GM23338 (cell line): ENCODE data around the gene MPO. TPM values are rescaled to one million over a fixed set of nuclear protein-coding genes. Genes with fewer than 3 reads are reported as not detected.

ENCODE experiments used
- CREB1 ChIP-seq: fragments of 250-450 bp; sonication (Bioruptor Pico); IDR thresholded peaks from 2 replicates; pipeline ENCODE4 v1.5.0; 2020; ENCODE audit warnings: low read depth, mild to moderate bottlenecking, moderate library complexity
- CTCF ChIP-seq, 2 experiments: fragments of 200-600 bp in 1 of 2; sonication (generic) in 1 of 2; conservative IDR thresholded peaks; 2 replicates each; pipeline versions ENCODE4 v1.5.1 to v1.6.1; 2016 to 2017; ENCODE audit warnings: antibody characterized with exemption in 2 of 2, low read depth in 2 of 2, mild to moderate bottlenecking in 2 of 2, moderate library complexity in 1 of 2
- EZH2 ChIP-seq: fragments of 200-600 bp; sonication (generic); IDR thresholded peaks from one replicate; pipeline ENCODE4 v1.8.0; 2017; ENCODE audit warnings: antibody characterized with exemption, mild to moderate bottlenecking, low read depth; ENCODE audit not compliant: unreplicated experiment
- JUNB ChIP-seq: IDR thresholded peaks from one replicate; pipeline ENCODE4 v1.6.1; 2016; ENCODE audit warnings: antibody characterized with exemption; ENCODE audit not compliant: unreplicated experiment
- NANOG ChIP-seq: IDR thresholded peaks from 2 replicates; pipeline ENCODE4 v1.6.1; 2016; ENCODE audit warnings: antibody characterized with exemption, borderline replicate concordance
- REST ChIP-seq: IDR thresholded peaks from one replicate; pipeline ENCODE4 v1.6.1; 2018; ENCODE audit warnings: antibody characterized with exemption; ENCODE audit not compliant: unreplicated experiment
- STAT1 ChIP-seq: IDR thresholded peaks from one replicate; pipeline ENCODE4 v1.6.1; 2016; ENCODE audit warnings: antibody characterized with exemption; ENCODE audit not compliant: unreplicated experiment
- ZNF331 ChIP-seq: fragments of 250-450 bp; sonication (Bioruptor Pico); IDR thresholded peaks from 2 replicates; pipeline ENCODE4 v1.5.0; 2020; ENCODE audit warnings: low read depth, mild to moderate bottlenecking, moderate library complexity
- ZNF462 ChIP-seq: fragments of 250-450 bp; sonication (Bioruptor Pico); IDR thresholded peaks from 2 replicates; pipeline ENCODE4 v1.5.0; 2020; ENCODE audit warnings: mild to moderate bottlenecking, moderate library complexity
- polyA plus RNA-seq: library from polyadenylated mRNA; unstranded; fragments of >200 nt; fragmentation: Nextera tagmentation; extraction: Ambion mirVana; gene quantifications from 2 replicates; pipeline ENCODE4 v1.2.1, GENCODE V29; 2016
- total RNA-seq: library from RNA; depleted of rRNA; stranded (reverse); fragments of >200 nt; shearing (Covaris generic); gene quantifications from 2 replicates; pipeline ENCODE4 v1.2.3, GENCODE V29; 2014

MPO gene
- total and polyA plus RNA-seq, 2 experiments from 2014 or later, result 0.08 TPM; not detected in 1

GRCh38 chr17:58310511-58311428 lies 30.0 kb upstream of the MPO start (continued):
- no peak for TF ChIP-seq ZNF462 (CRISPR knock-in tag)
- no peak for TF ChIP-seq CTCF (conservative IDR thresholded peaks at IDR 0.05; ENCODE audit: low read depth in 2 of 2)
- no peak for TF ChIP-seq JUNB
- TF ChIP-seq STAT1, result no peak
- TF ChIP-seq ZNF331 (CRISPR knock-in tag), result no peak
- TF ChIP-seq EZH2, result no peak
- TF ChIP-seq REST, result no peak
- TF ChIP-seq CREB1, result no peak
- TF ChIP-seq NANOG, result no peak
